ENCODE results near the gene IBA57.

The IBA57 gene

GRCh38 chr1:228207851-228208821 lies 42.5 kb downstream of the IBA57 start, which contains the start of gene OBSCN:
TSS of gene OBSCN (plus strand) at chr1:228208044. CDS start at chr1:228211784, 3,740 bp downstream.
- DNase-seq (ENCODE audit: low read depth, low spot score), result no peak
- no peak within 1 kb of the TSS for H3K4me3 ChIP-seq (ENCODE audit: low read depth, low read length)
- TF ChIP-seq, protein P1, sequence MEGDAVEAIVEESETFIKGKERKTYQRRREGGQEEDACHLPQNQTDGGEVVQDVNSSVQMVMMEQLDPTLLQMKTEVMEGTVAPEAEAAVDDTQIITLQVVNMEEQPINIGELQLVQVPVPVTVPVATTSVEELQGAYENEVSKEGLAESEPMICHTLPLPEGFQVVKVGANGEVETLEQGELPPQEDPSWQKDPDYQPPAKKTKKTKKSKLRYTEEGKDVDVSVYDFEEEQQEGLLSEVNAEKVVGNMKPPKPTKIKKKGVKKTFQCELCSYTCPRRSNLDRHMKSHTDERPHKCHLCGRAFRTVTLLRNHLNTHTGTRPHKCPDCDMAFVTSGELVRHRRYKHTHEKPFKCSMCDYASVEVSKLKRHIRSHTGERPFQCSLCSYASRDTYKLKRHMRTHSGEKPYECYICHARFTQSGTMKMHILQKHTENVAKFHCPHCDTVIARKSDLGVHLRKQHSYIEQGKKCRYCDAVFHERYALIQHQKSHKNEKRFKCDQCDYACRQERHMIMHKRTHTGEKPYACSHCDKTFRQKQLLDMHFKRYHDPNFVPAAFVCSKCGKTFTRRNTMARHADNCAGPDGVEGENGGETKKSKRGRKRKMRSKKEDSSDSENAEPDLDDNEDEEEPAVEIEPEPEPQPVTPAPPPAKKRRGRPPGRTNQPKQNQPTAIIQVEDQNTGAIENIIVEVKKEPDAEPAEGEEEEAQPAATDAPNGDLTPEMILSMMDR (IDR thresholded peaks at IDR 0.05; ENCODE audit: low read depth, low read length), result no peak
- in situ Hi-C loops (cut with HindIII; ENCODE audit: low sequenced_read_pairs), result no loop called here

GRCh38 chr1:228208831-228209551 lies 43.4 kb downstream of the IBA57 start:
- TF ChIP-seq, protein P1 (IDR thresholded peaks at IDR 0.05; ENCODE audit: low read depth, low read length), result no peak
- no peak overlapping the region for H3K4me3 ChIP-seq (ENCODE audit: low read depth, low read length)

GRCh38 chr1:228209657-228210056 lies 44.1 kb downstream of the IBA57 start:
- in situ Hi-C loops (cut with HindIII; ENCODE audit: low sequenced_read_pairs), result no loop called here
- TF ChIP-seq, protein P1 (IDR thresholded peaks at IDR 0.05; ENCODE audit: low read depth, low read length), result no peak
- H3K4me3 ChIP-seq (ENCODE audit: low read depth, low read length), result no peak overlapping the region
- DNase-seq (ENCODE audit: low read depth, low spot score), result no peak

More at GRCh38 chr1:228208831-228209551, 43.4 kb downstream of the IBA57 start:
- in situ Hi-C loops (cut with HindIII; ENCODE audit: low sequenced_read_pairs), result no loop called here
- no peak for DNase-seq (ENCODE audit: low read depth, low spot score)

DNA sequence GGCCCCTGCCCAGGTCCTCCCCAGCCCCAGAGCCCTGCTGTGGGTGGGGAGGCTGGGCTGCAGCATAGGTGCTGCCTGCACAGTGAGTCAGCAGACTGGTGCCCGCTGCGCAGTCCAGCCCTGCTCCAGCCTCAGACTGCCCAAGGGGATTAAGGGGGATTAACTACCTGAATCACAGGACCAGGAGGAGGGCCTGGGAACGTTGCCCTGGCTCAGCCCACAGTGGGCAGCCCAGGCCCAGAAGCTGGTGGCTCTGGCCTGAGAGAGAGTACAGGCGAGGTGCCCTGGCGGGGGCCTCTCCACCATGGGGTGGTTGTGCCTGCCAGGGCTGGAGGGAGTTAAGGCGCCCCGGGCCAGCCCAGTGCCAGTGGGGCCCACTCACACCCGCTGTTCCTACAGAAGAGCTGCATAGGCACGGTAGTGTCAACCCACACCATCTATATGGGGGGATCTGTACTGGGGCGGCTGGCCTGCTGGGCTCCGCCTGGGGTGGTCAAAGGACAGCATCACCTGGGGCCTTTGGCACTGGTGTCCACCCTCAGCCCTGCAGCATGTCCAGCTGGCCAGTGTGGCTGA lies 44.6 kb downstream of the IBA57 start:
- in situ Hi-C loops (cut with HindIII; ENCODE audit: low sequenced_read_pairs), result no loop called here
- TF ChIP-seq, protein P1 (IDR thresholded peaks at IDR 0.05; ENCODE audit: low read depth, low read length), result no peak
- no peak for DNase-seq (ENCODE audit: low read depth, low spot score)
- no peak overlapping the region for H3K4me3 ChIP-seq (ENCODE audit: low read depth, low read length)

DNA sequence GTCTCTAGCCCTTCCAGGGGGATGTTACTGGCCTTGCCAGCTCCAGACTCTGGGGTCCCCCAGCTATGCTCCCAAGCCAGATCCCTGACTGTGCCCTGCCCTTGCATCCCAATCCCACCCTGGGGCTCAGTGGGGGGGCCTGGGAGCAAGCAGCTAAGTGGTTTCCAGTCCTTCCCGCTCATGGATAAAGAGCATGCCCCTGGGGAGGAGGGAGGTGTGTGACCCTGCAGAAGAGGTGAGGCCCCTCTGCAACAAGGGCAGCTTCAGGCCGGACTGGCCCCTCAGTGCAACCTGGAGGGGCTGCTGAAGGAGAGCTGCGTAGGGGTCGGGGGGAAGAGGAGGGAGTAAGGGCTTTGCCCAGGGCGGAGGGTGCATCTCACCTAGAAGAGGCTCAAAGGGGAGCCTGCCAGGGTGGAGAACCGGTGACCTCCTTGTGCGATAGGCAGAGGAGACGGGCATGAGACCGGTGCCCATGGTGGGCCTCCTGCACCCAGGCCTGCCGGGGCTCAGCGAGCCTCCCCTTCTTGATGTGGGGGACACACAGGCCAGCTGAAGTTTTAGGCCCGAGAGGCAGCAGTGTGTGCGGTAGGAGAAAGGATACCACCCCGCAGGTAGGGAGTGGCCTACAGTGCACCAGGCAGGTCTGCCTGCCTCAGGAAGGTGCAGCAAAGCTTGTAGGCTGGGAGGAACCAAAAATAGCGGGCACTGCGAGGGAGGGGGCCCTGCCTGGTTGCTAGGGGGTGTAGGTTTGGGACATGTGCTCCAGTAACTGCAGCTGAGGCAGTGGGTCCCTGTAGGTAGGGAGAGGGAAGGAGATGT lies 45.3 kb downstream of the IBA57 start:
- DNase-seq (ENCODE audit: low read depth, low spot score), result no peak
- in situ Hi-C loops (cut with HindIII; ENCODE audit: low sequenced_read_pairs), result no loop called here
- TF ChIP-seq, protein P1 (IDR thresholded peaks at IDR 0.05; ENCODE audit: low read depth, low read length), result no peak
- no peak overlapping the region for H3K4me3 ChIP-seq (ENCODE audit: low read depth, low read length)

Measured in astrocyte of the spinal cord (primary cell).